ENCODE results near the gene KDSR. TPM values are rescaled to one million over a fixed set of nuclear protein-coding genes. Genes with fewer than 3 reads are reported as not detected.
A peak's percentile ranks its signal among the peaks of the same experiment; 100 is the strongest.

Gene KDSR
- total and polyA plus RNA-seq, 4 donors: 11.3 to 37.2 (median 31.4) TPM

DNA sequence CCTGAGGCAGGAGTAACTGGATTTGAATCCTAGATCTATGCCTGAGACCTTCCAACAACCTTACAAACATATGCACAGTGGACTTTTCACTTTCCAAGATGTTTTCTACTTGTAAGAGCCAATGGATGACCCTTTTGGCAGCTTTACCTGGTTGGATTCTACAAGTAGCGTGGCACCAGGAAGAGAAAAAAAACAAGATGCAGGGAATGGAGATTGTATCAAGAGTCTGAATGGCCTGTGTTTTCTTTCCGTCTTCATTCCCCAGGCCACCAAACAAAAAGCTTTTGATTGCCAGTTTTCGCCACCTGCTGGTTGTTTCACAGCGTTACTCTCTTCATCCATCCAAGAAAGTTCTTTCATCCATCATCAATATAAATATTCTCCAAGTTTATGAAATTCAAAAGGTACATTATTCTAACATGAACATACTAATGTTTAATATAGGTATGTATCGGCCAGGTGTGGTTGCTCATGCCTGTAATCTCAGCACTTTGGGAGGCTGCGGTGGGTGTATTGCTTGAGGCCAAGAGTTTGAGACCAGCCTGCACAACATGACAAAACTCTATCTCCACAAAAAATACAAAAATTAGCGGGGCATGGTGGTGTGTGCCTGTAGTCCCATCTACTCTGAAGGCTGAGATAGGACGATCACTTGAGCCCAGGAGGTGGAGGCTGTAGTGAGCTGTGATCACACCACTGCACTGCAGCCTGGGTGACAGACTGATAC is 43.9 kb downstream of the KDSR start:
- WGBS: 28% methylated on average over 8 of the region's 8 CpGs
- DNase-seq (ENCODE audit: low spot score): no peak
- Histone ChIP-seq H3K27ac (ENCODE audit: low read depth in 1 of 2, low read length in 2 of 2) (no peak overlapping the region), H3K36me3 (ENCODE audit: control insufficient read depth in 4 of 4, insufficient read depth in 3 of 4, low read depth in 1 of 4, low read length in 3 of 4) (no peaks in the 10 kb centered on the region), H3K4me1 (ENCODE audit: control insufficient read depth in 4 of 4, insufficient read depth in 4 of 4, low read length in 3 of 4) (peaks cover 3 to 20% (median 10%) of the 10 kb centered on the region in 4 donors), H3K4me3 (ENCODE audit: low read depth in 1 of 3, low read length in 3 of 3) (no peak overlapping the region), H3K27me3 (ENCODE audit: control insufficient read depth in 4 of 4, insufficient read depth in 4 of 4, low read length in 3 of 4) (no peaks in the 10 kb centered on the region), H3K9ac (ENCODE audit: low read depth in 1 of 2, low read length in 2 of 2) (no peak overlapping the region), H3K9me3 (ENCODE audit: control insufficient read depth in 4 of 4, low read length in 3 of 4) (no peaks in the 10 kb centered on the region)
- TF ChIP-seq RAD21 (IDR thresholded peaks at IDR 0.05) (peak; percentile 93 to 94), FOXA2 (IDR thresholded peaks at IDR 0.05) (no peak), FOXA1 (IDR thresholded peaks at IDR 0.05) (no peak), CTCF (IDR thresholded peaks at IDR 0.05; ENCODE audit: low read depth, low read length, missing input control) (peak; percentile 78)

- Histone ChIP-seq H3K9ac (ENCODE audit: low read depth in 1 of 2, low read length in 2 of 2) (no peak overlapping the region), H3K36me3 (ENCODE audit: control insufficient read depth in 4 of 4, insufficient read depth in 3 of 4, low read depth in 1 of 4, low read length in 3 of 4) (no peaks in the 10 kb centered on the region), H3K9me3 (ENCODE audit: control insufficient read depth in 4 of 4, low read length in 3 of 4) (no peaks in the 10 kb centered on the region), H3K27me3 (ENCODE audit: control insufficient read depth in 4 of 4, insufficient read depth in 4 of 4, low read length in 3 of 4) (no peaks in the 10 kb centered on the region), H3K4me3 (ENCODE audit: low read depth in 1 of 3, low read length in 3 of 3) (no peak overlapping the region), H3K27ac (ENCODE audit: low read depth in 1 of 2, low read length in 2 of 2) (no peak overlapping the region), H3K4me1 (ENCODE audit: control insufficient read depth in 4 of 4, insufficient read depth in 4 of 4, low read length in 3 of 4) (peaks cover 3 to 20% (median 10%) of the 10 kb centered on the region in 4 donors)
- DNase-seq (ENCODE audit: low spot score): no peak
- WGBS: 80% methylated on average over 4 of the region's 4 CpGs
- TF ChIP-seq HNF4G (IDR thresholded peaks at IDR 0.05) (no peak), CTCF (IDR thresholded peaks at IDR 0.05; ENCODE audit: low read depth, low read length, missing input control) (no peak)
Observed at GRCh38 chr18:63322206-63322605, 44.8 kb downstream of the KDSR start.

DNA sequence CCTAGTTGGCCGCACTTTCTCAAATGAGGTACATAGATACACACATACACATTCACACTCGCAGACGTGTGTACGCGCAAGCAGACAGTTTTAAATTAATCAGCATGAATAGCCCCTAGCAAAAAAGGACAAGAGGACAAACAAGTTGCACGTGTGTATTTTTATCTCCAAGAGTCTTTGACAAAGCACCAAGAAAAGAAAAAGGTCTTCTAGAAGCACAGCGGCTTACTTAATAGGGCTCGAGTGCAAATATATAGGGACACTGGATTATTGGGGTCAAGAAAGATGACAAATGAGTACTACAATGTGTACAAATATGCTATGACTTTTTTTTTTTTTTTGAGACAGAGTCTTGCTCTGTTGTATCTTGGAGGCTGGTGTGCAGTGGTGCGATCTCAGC is 45.7 kb downstream of the KDSR start:
- H3K4me3 ChIP-seq (ENCODE audit: low read depth in 1 of 3, low read length in 3 of 3): no peak overlapping the region
- no peak overlapping the region for H3K9ac ChIP-seq (ENCODE audit: low read depth in 1 of 2, low read length in 2 of 2)
- no peak overlapping the region for H3K27ac ChIP-seq (ENCODE audit: low read depth in 1 of 2, low read length in 2 of 2)
- 88% methylated on average over 9 of the region's 9 CpGs for WGBS
- TF ChIP-seq RAD21 (IDR thresholded peaks at IDR 0.05) (no peak), ATF3 (IDR thresholded peaks at IDR 0.05) (no peak), EGR1 (IDR thresholded peaks at IDR 0.05; ENCODE audit: low read depth in 2 of 2) (no peak), GABPA (IDR thresholded peaks at IDR 0.05 in 1 of 2, conservative IDR thresholded peaks at IDR 0.05 in 1 of 2) (no peak)
- H3K36me3 ChIP-seq (ENCODE audit: control insufficient read depth in 4 of 4, insufficient read depth in 3 of 4, low read depth in 1 of 4, low read length in 3 of 4): no peaks in the 10 kb centered on the region
- no peaks in the 10 kb centered on the region for H3K27me3 ChIP-seq (ENCODE audit: control insufficient read depth in 4 of 4, insufficient read depth in 4 of 4, low read length in 3 of 4)
- DNase-seq (ENCODE audit: low spot score): no peak
- peaks cover 3 to 20% (median 10%) of the 10 kb centered on the region in 4 donors for H3K4me1 ChIP-seq (ENCODE audit: control insufficient read depth in 4 of 4, insufficient read depth in 4 of 4, low read length in 3 of 4)
- H3K9me3 ChIP-seq (ENCODE audit: control insufficient read depth in 4 of 4, low read length in 3 of 4): no peaks in the 10 kb centered on the region

Measured in liver (tissue), 9 donors.